HepG2 (cell line): ENCODE results near the gene CPT1C. TPM values are rescaled to one million over a fixed set of nuclear protein-coding genes. Genes with fewer than 3 reads are reported as not detected.

Experiments
- GFI1 ChIP-seq: sonication (generic); formaldehyde crosslinking; IDR thresholded peaks from 2 replicates; pipeline ENCODE4 v1.5.0; 2020; ENCODE audit warnings: missing genetic modification reagents, mild to moderate bottlenecking, borderline replicate concordance
- HMGXB4 ChIP-seq, 2 experiments: sonication (generic) in 1 of 2; formaldehyde crosslinking in 1 of 2; IDR thresholded peaks; 2 replicates each; pipeline versions ENCODE4 v1.4.0 to v1.6.1; 2018 to 2020; ENCODE audit warnings: missing genetic modification reagents in 2 of 2, borderline replicate concordance in 1 of 2, low read depth in 1 of 2, mild to moderate bottlenecking in 1 of 2, missing biosample characterization in 1 of 2
- KMT2A ChIP-seq: sonication (generic); formaldehyde crosslinking; IDR thresholded peaks from 2 replicates; pipeline ENCODE4 v1.4.0; 2020; ENCODE audit warnings: missing genetic modification reagents
- KMT2B ChIP-seq: IDR thresholded peaks from 2 replicates; pipeline ENCODE4 v1.6.1; 2016; ENCODE audit warnings: missing genetic modification reagents, missing compliant biosample characterization
- MLX ChIP-seq: IDR thresholded peaks from 2 replicates; pipeline ENCODE4 v1.6.1; 2016
- NFYC ChIP-seq: IDR thresholded peaks from 2 replicates; pipeline ENCODE4 v1.6.1; 2016; ENCODE audit warnings: missing genetic modification reagents, missing compliant biosample characterization
- RBFOX2 ChIP-seq: fragments of 200-400 bp; formaldehyde crosslinking; IDR thresholded peaks from 2 replicates; pipeline ENCODE4 v1.6.1; 2017; ENCODE audit warnings: low read depth, mild to moderate bottlenecking, low read length
- RXRB ChIP-seq: IDR thresholded peaks from 2 replicates; pipeline ENCODE4 v1.6.1; 2016; ENCODE audit warnings: borderline replicate concordance, missing genetic modification reagents, missing compliant biosample characterization
- TBL1XR1 ChIP-seq: fragments of 150-350 bp; IDR thresholded peaks from 2 replicates; pipeline ENCODE4 v1.6.1; 2014; ENCODE audit warnings: borderline replicate concordance, low read length; ENCODE audit not compliant: partially characterized antibody
- ZBTB42 ChIP-seq: sonication (generic); formaldehyde crosslinking; IDR thresholded peaks from 2 replicates; pipeline ENCODE4 v1.5.0; 2020; ENCODE audit warnings: mild to moderate bottlenecking, missing genetic modification reagents
- ZNF558 ChIP-seq: sonication (generic); formaldehyde crosslinking; IDR thresholded peaks from 2 replicates; pipeline ENCODE4 v1.9.0; 2022; ENCODE audit warnings: mild to moderate bottlenecking, missing genetic modification reagents, borderline replicate concordance
- ZNF792 ChIP-seq: IDR thresholded peaks from 2 replicates; pipeline ENCODE4 v1.6.1; 2016
- ZNF879 ChIP-seq: sonication (generic); formaldehyde crosslinking; IDR thresholded peaks from 2 replicates; pipeline ENCODE4 v1.8.1; 2023; ENCODE audit warnings: missing genetic modification reagents
- ZSCAN21 ChIP-seq: sonication (generic); formaldehyde crosslinking; IDR thresholded peaks from 2 replicates; pipeline ENCODE4 v1.8.0; 2022; ENCODE audit warnings: mild to moderate bottlenecking, missing genetic modification reagents, moderate library complexity, borderline replicate concordance
- polyA plus RNA-seq, 8 experiments: library from polyadenylated mRNA; depleted of rRNA in 3 of 8; stranded (reverse) in 7 of 8; unstranded in 1 of 8; fragments of >200 nt; fragmentation: Illumina TruSeq in 4 of 8; extraction: Trizol in 4 of 8; gene quantifications; 2 replicates each; pipeline versions ENCODE4 v1.2.1 to v1.2.3, GENCODE V29; 2011 to 2016; ENCODE audit warnings: low read depth in 4 of 8, missing spikeins in 1 of 8, mixed read lengths in 1 of 8; ENCODE audit not compliant: insufficient read depth in 1 of 8
- total RNA-seq, 5 experiments: library from RNA; depleted of rRNA; stranded (reverse); fragments of >200 nt; fragmentation: Illumina TruSeq; extraction: Trizol; gene quantifications; 2 replicates each; pipeline ENCODE4 v1.2.3, GENCODE V29; 2016; ENCODE audit warnings: low read depth in 1 of 5
- TF ChIP-seq, protein P1 (sequence below): sonication (generic); formaldehyde crosslinking; conservative IDR thresholded peaks from 2 replicates; pipeline ENCODE4 v1.4.0; 2020; ENCODE audit warnings: missing genetic modification reagents

The CPT1C gene
- total and polyA plus RNA-seq, 2 of the 13 experiments (the other 11 are each of a cell fraction or from before 2014, with no cell fraction given): 0.18 TPM; not detected in 1

DNA sequence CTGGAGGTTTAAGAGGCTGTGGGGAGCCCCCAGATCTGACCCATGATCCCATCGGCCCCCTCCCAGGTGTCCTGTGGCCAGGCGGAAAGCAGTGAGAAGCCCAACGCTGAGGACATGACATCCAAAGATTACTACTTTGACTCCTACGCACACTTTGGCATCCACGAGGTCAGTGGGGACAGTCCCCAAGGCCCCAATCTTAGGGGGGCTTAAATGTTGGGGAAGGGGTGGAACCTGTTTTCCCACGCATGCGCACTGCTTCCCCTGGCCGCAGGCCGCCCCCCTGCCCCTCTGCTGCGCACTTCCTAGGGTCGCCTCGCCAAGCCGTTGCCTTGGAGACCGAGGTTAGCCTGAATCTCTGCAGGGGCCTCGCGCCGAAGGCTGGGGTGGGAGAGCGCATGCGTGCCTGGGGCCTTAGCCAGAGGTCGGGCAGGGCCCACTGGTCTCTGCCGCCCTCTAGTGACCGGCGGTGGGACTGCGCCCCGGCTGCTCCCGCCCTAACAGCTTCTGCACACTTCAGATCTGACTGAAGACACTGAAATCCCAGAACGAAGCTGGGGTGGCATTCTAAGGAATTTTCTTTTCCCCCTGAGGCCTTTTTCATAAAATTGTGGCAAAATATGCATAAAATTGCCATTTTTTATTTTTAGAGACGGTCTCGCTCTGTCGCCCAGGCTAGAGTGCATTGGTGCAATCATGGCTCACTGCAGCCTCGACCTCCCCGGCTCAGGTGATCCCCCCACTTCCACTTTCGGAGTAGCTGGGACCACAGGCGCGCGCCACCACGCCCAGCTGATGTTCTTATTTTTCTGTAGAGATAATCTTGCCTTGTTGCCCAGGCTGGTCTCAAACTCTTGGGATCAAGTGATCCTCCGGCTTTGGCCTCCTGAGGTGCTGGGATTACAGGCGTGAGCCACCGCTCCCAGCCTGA lies 10.2 kb upstream of the CPT1C start (continued):
- peak; percentile 69 for TF ChIP-seq RBFOX2
- no peak for TF ChIP-seq ZNF879
- peak; percentile 15 to 76; a peak in 2 of 4 replicates for TF ChIP-seq HMGXB4 (CRISPR knock-in tag; IDR thresholded peaks at IDR 0.05; ENCODE audit: borderline replicate concordance in 1 of 2, low read depth in 1 of 2)
- peak; percentile 72; the same call in 1 of the 2 replicates for TF ChIP-seq GFI1 (CRISPR knock-in tag)
- no peak for TF ChIP-seq RXRB
- no peak for TF ChIP-seq ZNF792
- 0 out of 2 replicates have a peak, but pooled peaks have one; percentile 27 for TF ChIP-seq KMT2A
- TF ChIP-seq TBL1XR1: no peak
- TF ChIP-seq ZNF558 (CRISPR knock-in tag): no peak
- peak; percentile 65 for TF ChIP-seq KMT2B (CRISPR knock-in tag)
- TF ChIP-seq, protein P1, sequence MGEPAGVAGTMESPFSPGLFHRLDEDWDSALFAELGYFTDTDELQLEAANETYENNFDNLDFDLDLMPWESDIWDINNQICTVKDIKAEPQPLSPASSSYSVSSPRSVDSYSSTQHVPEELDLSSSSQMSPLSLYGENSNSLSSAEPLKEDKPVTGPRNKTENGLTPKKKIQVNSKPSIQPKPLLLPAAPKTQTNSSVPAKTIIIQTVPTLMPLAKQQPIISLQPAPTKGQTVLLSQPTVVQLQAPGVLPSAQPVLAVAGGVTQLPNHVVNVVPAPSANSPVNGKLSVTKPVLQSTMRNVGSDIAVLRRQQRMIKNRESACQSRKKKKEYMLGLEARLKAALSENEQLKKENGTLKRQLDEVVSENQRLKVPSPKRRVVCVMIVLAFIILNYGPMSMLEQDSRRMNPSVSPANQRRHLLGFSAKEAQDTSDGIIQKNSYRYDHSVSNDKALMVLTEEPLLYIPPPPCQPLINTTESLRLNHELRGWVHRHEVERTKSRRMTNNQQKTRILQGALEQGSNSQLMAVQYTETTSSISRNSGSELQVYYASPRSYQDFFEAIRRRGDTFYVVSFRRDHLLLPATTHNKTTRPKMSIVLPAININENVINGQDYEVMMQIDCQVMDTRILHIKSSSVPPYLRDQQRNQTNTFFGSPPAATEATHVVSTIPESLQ: no peak
- TF ChIP-seq ZSCAN21: no peak
- TF ChIP-seq NFYC (CRISPR knock-in tag): no peak
- no peak for TF ChIP-seq ZBTB42
- no peak for TF ChIP-seq MLX
- TF ChIP-seq, all 625 proteins: peak for 65
